ELF-1 (cell line): ENCODE results near the gene KLF16.

Experiments used
- DNase-seq: peaks from one replicate; pipeline ENCODE4 v3.0.0-alpha.2; 2016; ENCODE audit warnings: low read depth, low spot score

The KLF16 gene

GRCh38 chr19:1867349-1867724 lies 4.0 kb upstream of the KLF16 start:
- no peak for DNase-seq

- DNase-seq: no peak
Observed at GRCh38 chr19:1866693-1867348, 3.4 kb upstream of the KLF16 start.

- DNase-seq: peak; percentile 27
Observed at GRCh38 chr19:1865172-1866010, 2.0 kb upstream of the KLF16 start.

GRCh38 chr19:1864480-1865171 lies 1.2 kb upstream of the KLF16 start:
- peak; percentile 95 for DNase-seq

- DNase-seq: peak; percentile 88
Observed at GRCh38 chr19:1863638-1864479, 480 bp upstream of the KLF16 start.

- peak; percentile 56 for DNase-seq
Observed at GRCh38 chr19:1862424-1863327, 703 bp downstream of the KLF16 start.

- DNase-seq: no peak
Observed at GRCh38 chr19:1862068-1862423, 1.3 kb downstream of the KLF16 start.

- no peak for DNase-seq
Observed at GRCh38 chr19:1861599-1862031, 1.8 kb downstream of the KLF16 start.

GRCh38 chr19:1860821-1861598 lies 2.4 kb downstream of the KLF16 start:
- DNase-seq: no peak

- peak; percentile 69 for DNase-seq
Observed at GRCh38 chr19:1860042-1860775, 3.2 kb downstream of the KLF16 start.

GRCh38 chr19:1859331-1859781 lies 4.0 kb downstream of the KLF16 start:
- peak; percentile 52 for DNase-seq

- DNase-seq: no peak
Observed at GRCh38 chr19:1858412-1859081, 4.8 kb downstream of the KLF16 start.

- no peak for DNase-seq
Observed at GRCh38 chr19:1857648-1858326, 5.6 kb downstream of the KLF16 start.

- peak; percentile 56 for DNase-seq
Observed at GRCh38 chr19:1856698-1857603, 6.4 kb downstream of the KLF16 start.

- no peak for DNase-seq
Observed at GRCh38 chr19:1856345-1856697, 7.1 kb downstream of the KLF16 start.

- DNase-seq: no peak
Observed at GRCh38 chr19:1855828-1856255, 7.5 kb downstream of the KLF16 start.
